ENCODE data around the gene ATN1.

- TF ChIP-seq CTCF (IDR thresholded peaks at IDR 0.05; ENCODE audit: insufficient read depth, low read length) (no peak), REST (IDR thresholded peaks at IDR 0.05; ENCODE audit: insufficient replicate concordance, low read depth) (no peak), POLR2AphosphoS5 (IDR thresholded peaks at IDR 0.05; ENCODE audit: low read depth) (no peak), GABPA (IDR thresholded peaks at IDR 0.05; ENCODE audit: low read depth) (no peak)
Observed at GRCh38 chr12:6941267-6941666, 13.5 kb downstream of the ATN1 start.
